ENCODE measurements around the gene ETFA. TPM values are rescaled to one million over a fixed set of nuclear protein-coding genes. Genes with fewer than 3 reads are reported as not detected.
"Not testable (repeated sequence)": the region's sequence is repeated elsewhere in the genome, so short reads cannot be mapped to it uniquely, and the experiment has no call there.

ETFA gene
- total RNA-seq, 1 experiment from 2014 or later: 72.8 TPM

DNA sequence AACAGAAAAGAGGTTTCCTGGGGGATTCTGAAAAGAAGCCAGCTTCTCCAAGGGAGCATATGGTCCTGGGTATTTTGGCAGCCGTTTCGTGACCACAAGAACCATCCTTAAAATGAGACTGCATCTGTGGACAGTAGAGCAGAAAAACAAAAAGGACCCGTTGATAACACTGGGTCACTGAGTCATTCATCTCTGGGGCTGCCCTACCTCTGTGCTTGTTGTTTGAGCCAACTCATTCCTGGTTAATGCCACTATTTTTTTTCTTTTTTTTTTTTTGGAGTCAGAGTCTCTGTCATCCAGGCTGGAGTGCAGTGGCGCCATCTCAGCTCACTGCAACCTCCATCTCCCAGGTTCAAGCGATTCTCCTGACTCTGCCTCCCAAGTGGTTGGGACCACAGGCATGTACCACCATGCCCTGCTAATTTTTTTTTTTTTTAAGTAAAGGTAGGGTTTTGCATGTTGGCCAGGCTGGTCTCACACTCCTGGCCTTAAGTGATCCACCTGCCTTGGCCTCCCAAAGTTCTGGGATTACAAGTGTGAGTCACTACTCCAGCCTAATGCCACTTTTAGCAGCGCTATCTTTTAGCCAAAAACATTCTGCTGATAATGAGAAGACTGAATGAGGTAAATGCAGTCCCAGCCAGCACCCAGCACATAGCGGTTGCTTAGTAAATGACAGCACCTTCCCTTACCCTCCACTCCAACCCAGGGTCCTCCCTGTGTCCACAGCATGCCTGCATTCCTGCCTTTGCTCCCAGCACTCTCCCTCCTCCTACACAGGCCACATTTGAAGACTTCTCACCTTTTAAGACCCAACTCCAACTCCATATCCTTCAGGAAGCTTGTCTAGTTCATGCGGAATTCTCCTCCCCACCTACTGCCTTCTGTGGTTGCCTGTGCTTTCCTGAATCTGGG, 16.2 kb upstream of the ETFA start:
- peak; percentile 82 for DNase-seq (ENCODE audit: low read depth)

DNA sequence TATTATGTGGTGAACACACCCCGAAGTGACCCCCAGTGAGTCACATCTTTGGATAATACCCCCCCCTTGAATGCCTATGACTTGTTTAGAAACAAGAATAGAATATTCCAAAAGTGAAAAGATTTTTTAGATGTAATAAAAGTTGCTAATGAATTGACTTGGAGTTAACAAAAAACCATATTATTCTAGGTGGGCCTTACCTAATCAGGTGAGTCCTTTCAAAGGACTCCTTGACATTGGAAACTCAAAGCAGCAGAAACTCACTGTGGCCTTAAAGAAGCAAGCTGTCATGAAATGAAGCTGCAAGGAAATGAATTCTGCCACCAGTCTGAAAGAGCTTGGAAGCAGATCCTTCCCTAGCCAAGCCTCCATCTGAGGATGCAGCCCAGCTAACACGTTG, 14.4 kb upstream of the ETFA start:
- DNase-seq (ENCODE audit: low read depth): no peak

DNA sequence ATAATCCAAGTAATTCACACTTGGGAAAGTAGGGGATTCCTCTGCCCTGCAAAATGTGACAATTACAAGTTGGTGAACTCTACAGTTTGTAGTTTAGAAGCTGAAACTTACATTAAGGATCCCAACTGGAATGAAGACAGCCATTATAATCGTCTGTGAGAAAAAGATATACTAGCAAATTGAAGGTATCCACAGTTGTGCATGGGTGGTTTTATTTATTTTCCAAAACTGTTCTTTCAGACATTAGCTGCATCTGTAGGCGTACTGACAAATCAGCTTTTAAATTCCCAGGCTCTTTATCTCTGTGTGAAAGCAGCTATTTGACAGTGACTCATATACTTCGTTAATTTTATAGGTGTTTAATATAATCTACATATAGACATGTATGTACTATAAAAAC, 12.8 kb upstream of the ETFA start:
- no peak for DNase-seq (ENCODE audit: low read depth)

DNA sequence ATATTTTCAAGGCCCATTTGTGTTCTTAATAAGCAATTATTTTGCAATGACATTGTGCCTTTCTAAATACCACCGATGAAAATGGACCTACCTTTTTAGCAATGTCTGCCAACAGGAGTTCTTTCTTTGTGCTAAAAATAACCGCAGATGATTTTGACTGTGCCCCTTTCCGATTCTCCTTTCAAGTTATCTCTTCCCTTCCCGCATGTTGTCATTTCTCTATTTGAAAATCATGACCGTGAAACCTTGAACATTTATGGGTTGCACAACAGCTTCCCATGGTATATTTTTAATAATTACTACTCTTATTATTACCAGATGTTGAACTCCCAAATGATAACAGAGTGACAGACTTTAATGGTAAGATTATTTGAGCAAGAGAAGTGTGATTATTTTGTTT, 10.3 kb upstream of the ETFA start:
- no peak for DNase-seq (ENCODE audit: low read depth)

DNA sequence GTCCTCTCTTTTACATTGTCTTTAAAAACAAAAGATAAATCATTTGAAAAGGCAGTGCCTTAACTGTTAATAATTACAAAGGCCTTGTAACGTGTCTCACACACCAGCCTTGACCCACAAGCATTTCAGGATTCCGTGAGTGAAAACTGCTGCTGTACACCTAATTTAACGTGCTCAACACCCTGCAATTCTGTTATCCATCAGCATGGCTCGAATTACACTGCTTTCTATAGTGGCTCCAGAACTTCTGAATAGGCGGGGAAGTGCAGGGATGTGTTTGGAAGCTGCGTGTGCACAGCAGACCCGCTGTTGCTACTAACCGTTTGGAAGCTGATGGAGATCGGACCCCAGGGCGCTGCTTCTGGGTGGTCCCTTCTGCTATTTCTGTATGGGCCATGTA, 9.9 kb upstream of the ETFA start:
- DNase-seq (ENCODE audit: low read depth): no peak

DNA sequence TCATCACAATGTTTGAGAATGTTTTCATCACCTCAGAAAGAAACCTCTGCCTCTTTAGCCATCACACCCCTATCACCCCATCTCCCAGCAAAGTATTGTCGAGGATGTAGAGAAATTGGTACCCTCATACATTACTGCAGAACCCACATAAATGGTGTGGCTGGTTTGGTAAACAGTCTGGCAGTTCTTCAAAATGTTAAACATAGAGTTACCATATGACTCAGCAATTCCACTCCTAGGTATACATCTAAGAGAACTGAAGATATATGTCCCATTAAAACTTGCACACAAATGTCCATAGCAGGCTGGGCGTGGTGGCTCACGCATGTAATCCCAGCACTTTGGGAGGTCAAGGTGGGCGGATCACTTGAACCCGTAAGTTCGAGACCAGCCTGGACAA, 8.7 kb upstream of the ETFA start:
- no peak for DNase-seq (ENCODE audit: low read depth)

DNA sequence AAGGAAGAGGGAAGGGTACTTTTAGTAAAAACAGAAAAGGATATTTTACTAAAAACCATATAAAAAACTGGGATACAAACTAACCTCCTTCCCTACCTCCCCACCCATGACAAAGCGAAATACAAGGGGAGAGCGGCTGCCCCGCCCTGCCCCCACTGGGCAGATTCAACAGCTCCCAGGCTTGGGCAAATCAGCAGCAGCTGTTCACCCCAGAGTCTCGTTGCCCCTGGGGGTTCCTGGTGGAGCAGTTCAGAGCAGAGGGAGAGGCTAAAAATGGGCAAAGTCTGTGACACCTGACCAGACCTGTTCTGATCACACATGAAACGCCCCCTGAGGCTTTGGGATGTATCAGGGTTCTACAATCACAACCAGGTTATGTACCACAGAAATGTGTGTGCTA, 2.5 kb upstream of the ETFA start:
- no peak for DNase-seq (ENCODE audit: low read depth)

DNA sequence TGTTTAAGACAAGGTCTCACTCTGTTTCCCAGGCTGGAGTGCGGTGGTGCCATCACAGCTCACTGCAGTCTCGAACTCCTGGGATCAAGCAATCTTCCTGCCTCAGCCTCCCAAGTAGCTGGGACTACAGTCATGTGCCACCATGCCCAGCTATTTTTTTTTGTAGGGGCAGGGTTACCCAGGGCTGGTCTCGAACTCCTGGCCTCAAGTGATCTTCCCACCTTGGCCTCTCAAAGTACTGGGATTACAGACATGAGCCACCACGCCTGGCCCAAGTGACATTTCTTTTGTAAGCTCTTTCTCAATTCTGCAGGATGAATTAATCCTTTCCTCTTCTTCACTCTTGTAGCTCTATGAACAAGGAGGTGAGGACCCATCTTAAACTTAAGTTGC, 1.9 kb upstream of the ETFA start:
- not testable (repeated sequence) for DNase-seq (ENCODE audit: low read depth)

DNA sequence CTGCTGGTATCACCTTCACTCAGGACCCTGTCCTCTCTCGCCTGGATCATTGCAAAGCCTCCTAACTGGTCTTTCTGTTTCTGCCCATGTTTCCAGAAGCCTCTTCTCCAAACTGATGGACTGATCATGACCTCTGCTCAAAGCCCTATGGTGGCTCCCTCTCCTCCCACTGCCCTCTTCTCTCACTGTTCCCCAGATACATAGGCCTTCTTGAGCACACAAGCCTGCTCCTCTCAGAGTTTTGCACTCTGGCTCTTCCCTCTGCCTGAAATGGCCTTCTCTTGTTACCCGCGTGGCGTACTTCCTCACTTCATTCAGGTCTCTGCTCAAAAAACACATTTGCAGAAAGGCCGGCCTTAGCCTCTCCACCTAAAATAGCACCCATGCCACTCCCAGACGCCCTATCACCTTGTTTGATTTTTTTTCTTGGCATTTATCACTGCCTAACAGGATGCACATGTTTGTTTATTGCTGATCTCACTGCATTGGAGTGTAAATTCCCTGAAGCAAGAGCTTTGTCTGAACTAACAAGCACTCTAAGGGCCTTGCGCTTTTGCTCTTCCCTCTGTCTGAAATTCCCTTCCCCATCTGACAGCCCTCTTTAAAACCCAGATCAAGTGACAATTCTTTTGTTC, 1.4 kb upstream of the ETFA start:
- no peak for DNase-seq (ENCODE audit: low read depth)

DNA sequence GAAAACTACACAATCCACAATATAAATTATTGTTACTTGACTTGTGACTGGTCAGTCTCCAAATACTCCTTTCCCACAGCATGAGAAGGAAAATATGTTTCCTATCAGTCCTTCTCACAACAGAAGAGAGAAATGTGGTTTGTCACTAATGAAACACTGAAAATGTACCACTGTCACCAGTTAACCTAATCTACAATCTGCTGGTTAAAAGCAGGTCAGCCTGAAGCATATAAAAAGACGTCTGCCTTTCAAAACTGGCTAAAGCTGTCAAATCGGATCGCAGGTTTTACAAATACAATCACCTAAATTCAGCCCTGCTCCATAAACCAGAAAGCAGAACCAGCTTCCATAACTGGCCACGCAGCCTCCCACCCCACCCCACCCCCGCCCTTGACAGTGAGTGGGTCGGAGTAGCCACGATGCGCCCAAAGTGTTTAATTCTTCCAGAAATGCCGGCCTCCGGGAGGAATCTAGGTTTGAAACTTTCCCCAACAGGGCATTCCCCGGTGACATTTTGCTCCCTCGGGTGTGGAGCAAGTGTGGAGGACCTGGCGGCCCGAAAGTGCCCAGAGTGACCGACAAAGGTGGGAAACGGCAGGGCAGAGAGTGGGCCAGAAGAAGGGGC, 682 bp downstream of the ETFA start:
- no peak for DNase-seq (ENCODE audit: low read depth)

DNA sequence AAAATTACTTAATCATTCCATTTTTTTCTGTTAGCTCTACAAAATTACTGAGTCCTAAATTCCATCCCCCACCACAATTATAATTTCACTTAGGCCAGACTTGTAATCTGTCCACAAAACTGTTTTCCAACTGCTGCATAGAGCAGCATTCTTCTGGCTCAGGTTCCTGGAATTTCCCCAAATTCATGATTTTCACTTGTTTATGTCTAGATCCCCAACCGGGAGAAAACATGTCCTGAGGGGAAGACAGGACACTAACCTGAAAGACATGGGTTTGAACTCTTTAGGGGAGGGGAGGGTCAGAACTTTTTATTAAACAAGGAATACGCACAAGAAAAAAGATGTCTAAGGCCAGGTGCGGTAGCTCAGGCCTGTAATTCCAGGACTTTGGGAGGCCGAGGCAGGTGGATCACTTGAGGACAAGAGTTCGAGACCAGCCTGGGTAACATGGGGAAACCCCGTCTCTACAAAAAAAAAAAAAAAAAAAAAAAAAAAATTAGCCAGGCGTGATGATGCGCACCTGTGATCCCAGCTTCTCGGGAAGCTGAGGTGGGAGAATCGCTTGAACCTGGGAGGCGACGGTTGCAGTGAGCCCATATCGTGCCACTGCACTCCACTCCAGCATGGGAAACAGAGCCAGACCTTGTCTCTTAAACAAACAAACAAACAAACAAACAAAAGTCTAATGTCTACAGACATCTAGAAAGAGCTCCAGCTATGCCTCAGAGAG, 1.5 kb downstream of the ETFA start:
- no peak for DNase-seq (ENCODE audit: low read depth)

DNA sequence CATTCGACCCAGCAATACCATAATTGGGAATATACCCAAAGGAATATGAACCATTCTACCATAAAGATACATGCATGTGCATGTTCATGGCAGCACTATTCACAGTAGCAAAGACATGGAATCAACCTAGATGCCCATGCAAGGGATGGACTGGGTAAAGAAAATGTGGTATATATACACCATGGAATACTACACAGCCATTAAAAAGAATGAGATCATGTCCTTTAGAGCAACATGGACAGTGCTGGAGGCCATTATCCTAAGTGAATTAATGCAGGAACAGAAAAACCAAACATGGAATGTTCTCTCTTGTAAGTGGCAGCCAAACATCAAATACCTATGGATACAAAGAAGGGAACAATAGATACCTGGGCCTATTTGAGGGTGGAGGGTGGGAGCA, 7.4 kb downstream of the ETFA start:
- DNase-seq (ENCODE audit: low read depth): no peak

DNA sequence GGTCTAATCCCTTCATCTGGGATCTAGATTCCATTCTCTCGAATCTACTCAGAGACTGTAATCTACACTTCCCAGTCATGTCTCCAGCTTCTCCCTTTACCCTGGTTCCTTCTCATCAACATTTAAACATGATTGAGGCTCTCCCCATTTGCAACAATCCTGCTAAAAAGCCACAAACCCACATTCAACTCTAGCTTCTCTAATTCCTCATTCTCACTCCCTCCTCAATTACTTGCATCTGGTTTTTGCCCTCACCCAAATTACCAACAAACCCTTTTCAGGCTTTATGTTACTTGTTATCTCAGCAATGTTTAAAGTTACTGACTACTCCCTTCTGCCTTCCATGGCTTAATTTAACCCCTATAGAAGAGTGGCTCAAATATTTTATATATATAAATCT, 11.5 kb downstream of the ETFA start:
- DNase-seq (ENCODE audit: low read depth): no peak

DNA sequence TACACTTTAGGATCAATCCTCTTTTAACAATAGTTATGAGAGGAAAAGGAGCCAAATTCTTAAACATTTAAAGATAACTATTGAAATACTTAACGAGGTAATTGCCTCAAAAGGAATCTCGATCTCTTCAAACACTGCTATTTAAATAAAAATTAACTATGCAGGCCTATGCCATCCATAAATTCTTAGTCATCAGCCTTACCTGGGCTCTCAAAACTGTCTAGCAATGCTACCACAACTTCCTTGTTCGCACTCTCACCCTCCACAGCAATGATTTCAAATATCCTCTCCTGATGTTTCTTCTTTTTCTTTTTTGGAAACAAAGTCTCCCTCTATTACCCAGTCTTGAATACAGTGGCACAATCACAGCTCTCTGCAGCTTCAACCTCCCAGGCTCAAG, 12.3 kb downstream of the ETFA start:
- DNase-seq (ENCODE audit: low read depth): no peak

DNA sequence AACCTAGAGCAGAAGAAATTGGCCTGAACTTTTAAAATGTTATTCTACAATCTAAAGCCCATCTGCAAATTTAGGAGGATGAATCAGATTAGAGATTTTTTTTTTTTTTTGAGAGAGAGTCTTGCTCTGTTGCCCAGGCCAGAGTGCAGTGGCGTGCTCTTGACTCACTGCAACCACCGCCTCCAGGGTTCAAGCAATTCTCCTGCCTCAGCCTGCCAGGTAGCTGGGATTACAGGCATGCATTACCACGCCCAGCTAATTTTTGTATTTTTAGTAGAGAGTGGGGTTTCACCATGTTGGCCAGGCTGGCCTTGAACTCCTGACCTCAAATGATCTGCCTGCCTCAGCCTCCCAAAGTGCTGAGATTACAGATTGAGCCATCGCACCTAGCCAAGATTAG, 13.3 kb downstream of the ETFA start:
- not testable (repeated sequence) for DNase-seq (ENCODE audit: low read depth)

DNA sequence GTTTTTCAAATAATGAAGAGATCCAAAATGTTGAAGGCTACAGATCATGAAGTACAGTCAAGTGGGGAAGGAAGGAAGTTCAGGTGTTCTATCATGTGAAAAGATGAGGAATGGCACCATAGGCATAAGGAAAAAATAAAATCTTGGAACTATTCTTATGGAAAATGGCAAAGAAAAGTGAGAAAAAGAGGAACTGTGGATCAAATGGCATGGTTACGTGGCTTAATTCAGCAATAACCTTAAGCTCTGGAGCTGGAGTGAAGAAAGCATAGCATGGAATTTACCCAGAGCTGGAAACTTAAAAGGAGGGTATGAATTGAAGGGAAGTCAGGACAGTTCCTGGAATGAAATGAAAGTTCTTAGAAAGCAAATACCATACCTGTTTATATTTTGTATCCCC, 14.4 kb downstream of the ETFA start:
- no peak for DNase-seq (ENCODE audit: low read depth)

DNA sequence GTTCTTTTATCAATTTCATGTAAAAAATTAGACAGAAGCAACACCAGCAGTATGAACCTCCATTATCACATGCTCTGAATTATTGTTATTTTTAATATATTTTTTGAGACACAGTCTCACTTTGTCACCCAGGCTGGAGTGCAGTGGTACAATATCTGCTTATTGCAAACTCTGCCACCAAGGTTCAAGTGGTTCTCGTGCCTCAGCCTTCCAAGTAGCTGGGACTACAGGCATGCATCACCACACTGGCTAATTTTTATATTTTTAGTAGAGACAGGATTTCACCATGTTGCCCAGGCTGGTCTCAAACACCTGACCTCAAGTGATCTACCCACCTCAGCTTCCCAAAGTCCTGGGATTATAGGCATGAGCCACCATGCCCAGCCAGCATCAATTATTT, 16.8 kb downstream of the ETFA start:
- not testable (repeated sequence) for DNase-seq (ENCODE audit: low read depth)

DNA sequence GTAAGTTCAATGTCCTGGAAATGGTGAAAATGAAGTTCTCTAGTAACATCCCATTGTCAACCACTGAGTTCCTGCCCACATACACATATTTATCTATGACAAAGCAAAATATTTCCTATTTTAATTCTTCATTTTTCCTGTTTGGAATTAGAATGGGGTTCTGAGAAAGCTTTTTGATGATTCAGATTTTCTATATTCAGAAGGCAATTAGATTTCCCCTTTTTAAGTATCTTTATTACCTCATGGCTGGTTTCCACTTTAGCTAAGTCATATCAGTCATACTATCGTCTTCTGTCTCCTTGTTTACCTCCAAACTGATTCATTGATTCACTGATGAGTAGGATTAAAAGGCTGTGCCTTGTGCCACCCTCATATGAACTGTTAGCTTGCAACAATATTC, 17.9 kb downstream of the ETFA start:
- peak; percentile 7 for DNase-seq (ENCODE audit: low read depth)

DNA sequence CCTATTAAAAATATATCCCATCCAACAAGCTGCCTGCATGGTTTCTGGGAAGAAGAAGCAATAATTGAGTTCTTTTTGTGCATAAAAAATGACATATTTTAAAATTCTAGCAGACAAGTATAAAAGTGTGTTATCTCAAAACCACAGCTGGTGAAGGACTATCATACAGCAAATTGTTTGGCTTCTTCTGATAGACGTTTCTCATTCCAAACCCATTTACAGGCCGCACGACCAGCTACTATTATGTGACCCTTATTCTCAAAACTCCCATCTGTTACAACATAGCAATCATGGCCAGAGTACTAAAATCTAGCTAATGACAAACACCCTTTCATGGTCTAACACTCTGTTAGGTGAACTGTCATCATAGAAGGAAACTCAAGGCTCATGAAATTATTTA, 21.7 kb downstream of the ETFA start:
- no peak for DNase-seq (ENCODE audit: low read depth)

DNA sequence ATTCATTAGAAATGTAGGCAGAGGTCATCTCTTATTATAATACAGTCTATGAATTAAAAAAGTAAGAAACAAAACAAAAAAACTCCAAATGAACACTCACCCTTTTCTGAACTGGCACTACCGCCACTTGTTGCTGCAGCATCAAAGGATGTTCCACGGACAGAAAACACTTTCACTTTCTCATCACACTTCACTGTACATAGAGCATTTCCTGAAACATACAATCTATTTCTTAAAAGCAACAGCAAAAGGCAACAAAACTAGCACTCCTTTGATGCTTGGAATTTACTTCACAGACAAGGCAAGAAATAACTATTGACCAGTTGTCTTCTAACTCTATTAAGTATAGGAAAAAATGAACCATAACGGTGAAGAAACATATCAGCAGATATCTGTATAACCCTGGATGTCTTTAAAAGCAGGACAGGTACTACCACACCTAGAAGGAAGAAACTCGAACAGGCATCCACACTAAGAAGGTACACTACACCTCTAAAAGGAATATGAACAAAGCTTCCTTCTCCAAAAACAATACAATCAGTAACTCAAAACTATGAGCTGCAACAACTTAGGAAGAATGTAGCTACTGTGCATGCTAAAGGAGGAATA, 24.9 kb downstream of the ETFA start:
- DNase-seq (ENCODE audit: low read depth): no peak

DNA sequence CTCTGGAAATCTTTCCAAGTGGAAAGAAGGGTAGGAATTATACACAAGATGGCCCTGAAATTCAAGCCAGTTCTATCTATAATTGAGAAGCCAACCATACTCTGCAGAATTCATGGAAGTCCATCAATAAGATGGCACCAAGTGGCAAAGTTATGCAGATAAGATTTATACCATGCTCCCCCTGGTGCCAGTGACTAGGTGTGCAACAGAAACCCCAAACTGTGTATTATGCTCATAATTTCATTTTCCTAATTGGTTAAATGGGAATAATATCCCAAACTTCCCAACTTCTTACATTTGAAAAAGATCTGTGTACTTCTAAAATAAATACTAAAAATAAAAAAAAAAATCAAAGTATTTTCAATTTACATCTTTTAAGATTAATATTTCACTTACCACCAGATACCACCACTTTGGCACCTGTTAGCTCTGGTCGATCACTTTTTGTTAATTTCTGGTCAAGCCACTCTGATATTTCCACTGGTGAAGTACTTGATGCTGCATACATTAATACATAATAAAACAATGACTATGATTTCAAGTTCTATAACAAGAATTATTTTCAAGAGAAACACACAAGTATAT, 25.9 kb downstream of the ETFA start:
- peak; percentile 24 for DNase-seq (ENCODE audit: low read depth)
